ENCODE results near the gene PAN2. TPM values are rescaled to one million over a fixed set of nuclear protein-coding genes. Genes with fewer than 3 reads are reported as not detected.
"Not testable (repeated sequence)": the region's sequence is repeated elsewhere in the genome, so short reads cannot be mapped to it uniquely, and the experiment has no call there.

The PAN2 gene
- total RNA-seq, 4 donors from 2014 or later, result 45.2 to 206 (median 58.0) TPM

DNA sequence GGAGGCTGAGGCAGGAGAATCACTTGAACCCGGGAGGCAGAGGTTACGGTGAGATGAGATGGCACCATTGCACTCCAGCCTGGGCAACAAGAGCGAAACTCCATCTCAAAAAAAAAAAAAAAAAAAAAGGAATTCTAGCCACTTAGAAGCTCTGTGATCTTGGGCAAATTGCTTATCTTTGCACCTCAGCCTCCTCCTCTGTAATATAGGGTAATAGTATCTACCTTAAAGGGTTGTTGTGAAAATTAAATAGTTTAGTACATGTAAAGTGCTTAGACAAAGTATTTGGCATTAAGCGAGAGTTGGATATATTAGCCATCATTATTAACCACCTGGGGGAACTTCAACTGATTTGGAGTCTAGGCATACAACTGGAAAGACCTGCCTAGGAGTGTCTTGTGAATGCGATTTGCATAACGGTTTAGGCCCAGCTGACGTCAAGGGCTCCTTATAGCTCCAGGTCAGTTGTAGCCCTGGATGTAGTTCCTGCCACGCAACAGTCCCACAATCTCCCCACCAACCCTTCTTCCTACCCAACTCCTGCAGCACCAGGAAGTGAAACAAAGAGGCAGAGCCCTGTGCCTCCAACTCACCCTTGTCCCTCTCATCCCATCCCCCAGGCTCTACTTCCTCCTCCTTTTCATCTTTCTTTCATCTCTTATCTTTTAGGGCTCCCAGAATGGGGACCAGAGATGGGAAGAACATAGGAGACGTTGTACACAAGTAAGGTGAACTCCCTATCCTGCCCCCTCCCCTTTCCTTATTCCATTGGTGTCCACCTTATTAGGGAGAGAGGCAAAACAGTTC, 2.8 kb upstream of the PAN2 start:
- peaks cover 0 to 11% (median 3%) of the 10 kb centered on the region in 4 donors for H3K4me1 ChIP-seq
- TF ChIP-seq EP300 (IDR thresholded peaks at IDR 0.05; ENCODE audit: low read depth), result no peak
- no peak for TF ChIP-seq POLR2A (IDR thresholded peaks at IDR 0.05)
- TF ChIP-seq CTCF (IDR thresholded peaks at IDR 0.05), result no peak
- no peak for TF ChIP-seq POLR2AphosphoS5 (IDR thresholded peaks at IDR 0.05)
- no peaks in the 10 kb centered on the region for H3K36me3 ChIP-seq
- in situ Hi-C loops (cut with MboI; ENCODE audit: low pct_ligation_motif_present in 1 of 4, low pct_unique_long_range_greater_than_20kb in 1 of 4, low sequenced_read_pairs in 3 of 4), result loop anchor here in 1 of 4 donors (25.0 kb wide), 1 partner anchor 126 kb away; the partner anchor contains the start of genes MIP and SPRYD4
- H3K9me3 ChIP-seq, result no peaks in the 10 kb centered on the region
- H3K27ac ChIP-seq, result no peak overlapping the region
- WGBS, 2 donors (ENCODE audit: low coverage in 1 of 2), result 76 to 90% methylated on average over 7 to 9 of the region's 9 CpGs
- intact Hi-C loops (cut with DNase I; ENCODE audit: low total_unique reads), result no loop called here
- H3K4me3 ChIP-seq, result no peak overlapping the region
- DNase-seq, result peak; percentile 17
- no peaks in the 10 kb centered on the region for H3K27me3 ChIP-seq

DNA sequence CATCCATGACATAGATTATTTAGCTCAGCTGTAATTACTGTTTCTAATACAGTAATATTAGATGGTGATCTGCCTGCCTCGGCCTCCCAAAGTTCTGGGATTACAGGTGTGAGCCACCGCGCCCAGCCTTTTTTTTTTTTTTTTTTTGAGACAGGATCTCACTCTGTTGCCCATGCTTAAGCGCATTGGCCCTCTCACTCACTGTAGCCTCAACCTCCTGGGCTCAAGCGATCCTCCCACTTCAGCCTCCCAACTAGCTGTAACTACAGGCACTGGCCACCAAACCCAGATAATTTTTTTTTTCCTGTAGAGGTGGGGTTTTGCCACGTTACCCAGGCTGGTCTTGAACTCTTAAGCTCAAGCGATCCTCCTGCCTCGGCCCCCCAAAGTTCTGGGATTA, 1.7 kb upstream of the PAN2 start:
- H3K9me3 ChIP-seq; H3K36me3 ChIP-seq; H3K4me3 ChIP-seq; DNase-seq; intact Hi-C loops (cut with DNase I; ENCODE audit: low total_unique reads); H3K27me3 ChIP-seq; H3K27ac ChIP-seq: not testable (repeated sequence)
- 96 to 100% methylated on average over 2 to 8 of the region's 8 CpGs for WGBS, 2 donors (ENCODE audit: low coverage in 1 of 2)
- H3K4me1 ChIP-seq, result peaks cover 0 to 11% (median 3%) of the 10 kb centered on the region in 4 donors
- in situ Hi-C loops (cut with MboI; ENCODE audit: low pct_ligation_motif_present in 1 of 4, low pct_unique_long_range_greater_than_20kb in 1 of 4, low sequenced_read_pairs in 3 of 4), result loop anchor here in 1 of 4 donors (25.0 kb wide), 1 partner anchor 127 kb away; the partner anchor contains the start of genes MIP and SPRYD4

GRCh38 chr12:56334490-56334793, 642 bp upstream of the PAN2 start:
- WGBS, 2 donors (ENCODE audit: low coverage in 1 of 2), result 7 to 20% methylated on average over 1 to 6 of the region's 6 CpGs

GRCh38 chr12:56333197-56333678, 562 bp downstream of the PAN2 start:
- Histone ChIP-seq H3K27me3 (no peaks in the 10 kb centered on the region), H3K4me3 (peak overlapping the region; percentile 45 to 73 (median 52)), H3K27ac (peak overlapping the region; percentile 88 to 96 (median 94)), H3K4me1 (peaks cover 0 to 11% (median 3%) of the 10 kb centered on the region in 4 donors), H3K9me3 (no peaks in the 10 kb centered on the region), H3K36me3 (no peaks in the 10 kb centered on the region)
- TF ChIP-seq POLR2A (IDR thresholded peaks at IDR 0.05), result no peak
- TF ChIP-seq CTCF (IDR thresholded peaks at IDR 0.05), result no peak
- no peak for TF ChIP-seq POLR2AphosphoS5 (IDR thresholded peaks at IDR 0.05)
- TF ChIP-seq EP300 (IDR thresholded peaks at IDR 0.05; ENCODE audit: low read depth), result no peak
- no peak for DNase-seq
- WGBS, 2 donors (ENCODE audit: low coverage in 1 of 2), result 21% methylated on average over 8 of the region's 8 CpGs; no CpG with 5 or more reads in 1 of the 2 donors
- in situ Hi-C loops (cut with MboI; ENCODE audit: low pct_ligation_motif_present in 1 of 4, low pct_unique_long_range_greater_than_20kb in 1 of 4, low sequenced_read_pairs in 3 of 4) (loop anchor here in 1 of 4 donors (25.0 kb wide), 1 partner anchor 129 kb away; the partner anchor contains the start of genes MIP and SPRYD4), intact Hi-C loops (cut with DNase I; ENCODE audit: low total_unique reads) (no loop called here)

More at GRCh38 chr12:56334490-56334793, 642 bp upstream of the PAN2 start:
- peak overlapping the region; percentile 26 to 73 (median 52) for H3K4me3 ChIP-seq
- H3K4me1 ChIP-seq, result peaks cover 0 to 11% (median 3%) of the 10 kb centered on the region in 4 donors
- TF ChIP-seq POLR2AphosphoS5 (IDR thresholded peaks at IDR 0.05), result no peak
- no peak for TF ChIP-seq CTCF (IDR thresholded peaks at IDR 0.05)
- no peak for TF ChIP-seq POLR2A (IDR thresholded peaks at IDR 0.05)
- TF ChIP-seq EP300 (IDR thresholded peaks at IDR 0.05; ENCODE audit: low read depth), result no peak
- H3K27ac ChIP-seq, result peak overlapping the region; percentile 88 to 96 (median 94)
- no peaks in the 10 kb centered on the region for H3K27me3 ChIP-seq
- H3K36me3 ChIP-seq, result no peaks in the 10 kb centered on the region
- H3K9me3 ChIP-seq, result no peaks in the 10 kb centered on the region
- in situ Hi-C loops (cut with MboI; ENCODE audit: low pct_ligation_motif_present in 1 of 4, low pct_unique_long_range_greater_than_20kb in 1 of 4, low sequenced_read_pairs in 3 of 4) (loop anchor here in 1 of 4 donors (25.0 kb wide), 1 partner anchor 128 kb away; the partner anchor contains the start of genes MIP and SPRYD4), intact Hi-C loops (cut with DNase I; ENCODE audit: low total_unique reads) (no loop called here)
- DNase-seq, result no peak
